T1000 (cell line): ENCODE measurements around the gene CHURC1.
"Not testable (repeated sequence)": the region's sequence is repeated elsewhere in the genome, so short reads cannot be mapped to it uniquely, and the experiment has no call there.

Experiments
- DNase-seq: peaks from one replicate; lab custom pipeline; 2025; ENCODE audit warnings: mixed read lengths; lab: John Stamatoyannopoulos, UW

CHURC1 gene

GRCh38 chr14:64910847-64911495 lies 3.3 kb upstream of the CHURC1 start:
- no peak for DNase-seq

GRCh38 chr14:64912261-64912660 lies 2.0 kb upstream of the CHURC1 start:
- DNase-seq: no peak

- not testable (repeated sequence) for DNase-seq
Observed at GRCh38 chr14:64913477-64913876, 778 bp upstream of the CHURC1 start.

GRCh38 chr14:64915029-64915424 lies 772 bp downstream of the CHURC1 start:
- DNase-seq: no peak

- DNase-seq: no peak
Observed at GRCh38 chr14:64915797-64916196, 1.5 kb downstream of the CHURC1 start.

- DNase-seq: no peak
Observed at GRCh38 chr14:64918216-64918615, 4.0 kb downstream of the CHURC1 start.

- no peak for DNase-seq
Observed at GRCh38 chr14:64919215-64919614, 5.0 kb downstream of the CHURC1 start.

GRCh38 chr14:64919618-64920017 lies 5.4 kb downstream of the CHURC1 start:
- no peak for DNase-seq

- no peak for DNase-seq
Observed at GRCh38 chr14:64920465-64920864, 6.2 kb downstream of the CHURC1 start.

- DNase-seq: no peak
Observed at GRCh38 chr14:64923015-64923414, 8.8 kb downstream of the CHURC1 start.

GRCh38 chr14:64926398-64926995 lies 12.2 kb downstream of the CHURC1 start:
- no peak for DNase-seq

- DNase-seq: no peak
Observed at GRCh38 chr14:64927031-64927430, 12.8 kb downstream of the CHURC1 start.

GRCh38 chr14:64928239-64929013 lies 14.2 kb downstream of the CHURC1 start:
- no peak for DNase-seq

- no peak for DNase-seq
Observed at GRCh38 chr14:64929014-64929359, 14.7 kb downstream of the CHURC1 start.

GRCh38 chr14:64930085-64930843 lies 16.0 kb downstream of the CHURC1 start:
- no peak for DNase-seq

GRCh38 chr14:64931123-64931522 lies 16.9 kb downstream of the CHURC1 start:
- DNase-seq: no peak

- DNase-seq: no peak
Observed at GRCh38 chr14:64932231-64932630, 18.0 kb downstream of the CHURC1 start.

GRCh38 chr14:64934338-64934929 lies 20.2 kb downstream of the CHURC1 start:
- no peak for DNase-seq

- no peak for DNase-seq
Observed at GRCh38 chr14:64935508-64935907, 21.3 kb downstream of the CHURC1 start.

GRCh38 chr14:64937171-64937820 lies 23.0 kb downstream of the CHURC1 start:
- DNase-seq: no peak

GRCh38 chr14:64937821-64938193 lies 23.6 kb downstream of the CHURC1 start:
- no peak for DNase-seq
